ENCODE data around the gene OGFOD2. TPM values are rescaled to one million over a fixed set of nuclear protein-coding genes. Genes with fewer than 3 reads are reported as not detected.

Gene OGFOD2
- total and polyA plus RNA-seq, 9 of the 15 experiments (the other 6 are each of a cell fraction or from before 2014, with no cell fraction given) = 1.4 to 111 (median 18.5) TPM

- TF ChIP-seq ZBTB26 (CRISPR knock-in tag; IDR thresholded peaks at IDR 0.05) = no peak
- no peak for TF ChIP-seq KDM2B (CRISPR knock-in tag; IDR thresholded peaks at IDR 0.05)
- TF ChIP-seq EP400 (IDR thresholded peaks at IDR 0.05) = no peak
- TF ChIP-seq, protein P1, sequence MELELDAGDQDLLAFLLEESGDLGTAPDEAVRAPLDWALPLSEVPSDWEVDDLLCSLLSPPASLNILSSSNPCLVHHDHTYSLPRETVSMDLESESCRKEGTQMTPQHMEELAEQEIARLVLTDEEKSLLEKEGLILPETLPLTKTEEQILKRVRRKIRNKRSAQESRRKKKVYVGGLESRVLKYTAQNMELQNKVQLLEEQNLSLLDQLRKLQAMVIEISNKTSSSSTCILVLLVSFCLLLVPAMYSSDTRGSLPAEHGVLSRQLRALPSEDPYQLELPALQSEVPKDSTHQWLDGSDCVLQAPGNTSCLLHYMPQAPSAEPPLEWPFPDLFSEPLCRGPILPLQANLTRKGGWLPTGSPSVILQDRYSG (tag; conservative IDR thresholded peaks at IDR 0.05; ENCODE audit: low read depth) = no peak
- peak; percentile 51 for TF ChIP-seq PKNOX1 (IDR thresholded peaks at IDR 0.05)
- TF ChIP-seq CSDE1 (IDR thresholded peaks at IDR 0.05) = no peak
- TF ChIP-seq YBX1 (IDR thresholded peaks at IDR 0.05) = no peak
- no peak for TF ChIP-seq NCOA4 (IDR thresholded peaks at IDR 0.05; ENCODE audit: partially characterized antibody)
- no peak for TF ChIP-seq FOS (IDR thresholded peaks at IDR 0.05; ENCODE audit: extremely low read depth, insufficient read length)
- TF ChIP-seq CREB5 (CRISPR knock-in tag; IDR thresholded peaks at IDR 0.05) = no peak
- TF ChIP-seq SMAD3 (CRISPR knock-in tag; conservative IDR thresholded peaks at IDR 0.05) = no peak
- TF ChIP-seq, protein P2, sequence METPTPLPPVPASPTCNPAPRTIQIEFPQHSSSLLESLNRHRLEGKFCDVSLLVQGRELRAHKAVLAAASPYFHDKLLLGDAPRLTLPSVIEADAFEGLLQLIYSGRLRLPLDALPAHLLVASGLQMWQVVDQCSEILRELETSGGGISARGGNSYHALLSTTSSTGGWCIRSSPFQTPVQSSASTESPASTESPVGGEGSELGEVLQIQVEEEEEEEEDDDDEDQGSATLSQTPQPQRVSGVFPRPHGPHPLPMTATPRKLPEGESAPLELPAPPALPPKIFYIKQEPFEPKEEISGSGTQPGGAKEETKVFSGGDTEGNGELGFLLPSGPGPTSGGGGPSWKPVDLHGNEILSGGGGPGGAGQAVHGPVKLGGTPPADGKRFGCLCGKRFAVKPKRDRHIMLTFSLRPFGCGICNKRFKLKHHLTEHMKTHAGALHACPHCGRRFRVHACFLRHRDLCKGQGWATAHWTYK (CRISPR knock-in tag; IDR thresholded peaks at IDR 0.05) = no peak
- TF ChIP-seq, protein P3, sequence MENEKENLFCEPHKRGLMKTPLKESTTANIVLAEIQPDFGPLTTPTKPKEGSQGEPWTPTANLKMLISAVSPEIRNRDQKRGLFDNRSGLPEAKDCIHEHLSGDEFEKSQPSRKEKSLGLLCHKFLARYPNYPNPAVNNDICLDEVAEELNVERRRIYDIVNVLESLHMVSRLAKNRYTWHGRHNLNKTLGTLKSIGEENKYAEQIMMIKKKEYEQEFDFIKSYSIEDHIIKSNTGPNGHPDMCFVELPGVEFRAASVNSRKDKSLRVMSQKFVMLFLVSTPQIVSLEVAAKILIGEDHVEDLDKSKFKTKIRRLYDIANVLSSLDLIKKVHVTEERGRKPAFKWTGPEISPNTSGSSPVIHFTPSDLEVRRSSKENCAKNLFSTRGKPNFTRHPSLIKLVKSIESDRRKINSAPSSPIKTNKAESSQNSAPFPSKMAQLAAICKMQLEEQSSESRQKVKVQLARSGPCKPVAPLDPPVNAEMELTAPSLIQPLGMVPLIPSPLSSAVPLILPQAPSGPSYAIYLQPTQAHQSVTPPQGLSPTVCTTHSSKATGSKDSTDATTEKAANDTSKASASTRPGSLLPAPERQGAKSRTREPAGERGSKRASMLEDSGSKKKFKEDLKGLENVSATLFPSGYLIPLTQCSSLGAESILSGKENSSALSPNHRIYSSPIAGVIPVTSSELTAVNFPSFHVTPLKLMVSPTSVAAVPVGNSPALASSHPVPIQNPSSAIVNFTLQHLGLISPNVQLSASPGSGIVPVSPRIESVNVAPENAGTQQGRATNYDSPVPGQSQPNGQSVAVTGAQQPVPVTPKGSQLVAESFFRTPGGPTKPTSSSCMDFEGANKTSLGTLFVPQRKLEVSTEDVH (IDR thresholded peaks at IDR 0.05; ENCODE audit: low read depth, partially characterized antibody) = peak; percentile 61
- TF ChIP-seq, protein P4, sequence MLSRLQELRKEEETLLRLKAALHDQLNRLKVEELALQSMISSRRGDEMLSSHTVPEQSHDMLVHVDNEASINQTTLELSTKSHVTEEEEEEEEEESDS (CRISPR knock-in tag; IDR thresholded peaks at IDR 0.05) = no peak
- no peak for TF ChIP-seq CHD1 (IDR thresholded peaks at IDR 0.05; ENCODE audit: low read length)
- no peak for TF ChIP-seq LARP7 (IDR thresholded peaks at IDR 0.05)
- no peak for TF ChIP-seq SAFB (IDR thresholded peaks at IDR 0.05; ENCODE audit: borderline replicate concordance, low read depth, low read length)
- TF ChIP-seq, protein P5, sequence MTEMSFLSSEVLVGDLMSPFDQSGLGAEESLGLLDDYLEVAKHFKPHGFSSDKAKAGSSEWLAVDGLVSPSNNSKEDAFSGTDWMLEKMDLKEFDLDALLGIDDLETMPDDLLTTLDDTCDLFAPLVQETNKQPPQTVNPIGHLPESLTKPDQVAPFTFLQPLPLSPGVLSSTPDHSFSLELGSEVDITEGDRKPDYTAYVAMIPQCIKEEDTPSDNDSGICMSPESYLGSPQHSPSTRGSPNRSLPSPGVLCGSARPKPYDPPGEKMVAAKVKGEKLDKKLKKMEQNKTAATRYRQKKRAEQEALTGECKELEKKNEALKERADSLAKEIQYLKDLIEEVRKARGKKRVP (CRISPR knock-in tag; IDR thresholded peaks at IDR 0.05) = peak; percentile 95
- TF ChIP-seq BDP1 (IDR thresholded peaks at IDR 0.05; ENCODE audit: insufficient read depth, insufficient read length) = no peak
Observed at GRCh38 chr12:122974274-122974891, 661 bp upstream of the OGFOD2 start (continued).

Data from K562 (cell line).